ENCODE data around the gene CRADD. TPM values are rescaled to one million over a fixed set of nuclear protein-coding genes. Genes with fewer than 3 reads are reported as not detected.

The CRADD gene
- total and polyA plus RNA-seq, 10 of the 15 experiments (the other 5 are each of a cell fraction or from before 2014, with no cell fraction given): 7.6 to 15.5 (median 11.7) TPM

DNA sequence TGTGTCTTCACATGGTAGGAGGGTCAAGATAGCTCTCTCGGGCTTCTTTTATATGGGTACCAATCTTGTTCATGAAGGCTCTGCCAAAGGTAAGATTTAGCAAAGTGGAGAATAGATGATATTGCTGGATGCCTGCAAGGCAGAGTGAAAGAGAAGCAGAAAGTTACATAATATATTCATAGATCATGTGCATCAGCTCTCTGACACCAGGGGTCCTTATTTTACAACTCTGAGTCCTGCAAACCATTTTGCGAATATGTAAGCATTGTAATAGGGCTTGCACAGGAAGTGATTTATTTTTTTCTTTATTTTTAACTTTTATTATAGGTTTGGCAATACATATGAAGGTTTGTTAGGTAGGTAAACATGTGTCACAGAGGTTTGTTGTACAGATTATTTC is 31.8 kb downstream of the CRADD start:
- DNase-seq (ENCODE audit: low read depth, low spot score) (no peak), FAIRE-seq (no peak), ATAC-seq (no peak)
- H3K36me3 ChIP-seq (ENCODE audit: control insufficient read depth in 2 of 2, insufficient read depth in 2 of 2, low read length in 1 of 2): no peaks in the 10 kb centered on the region
- H3K79me2 ChIP-seq (ENCODE audit: control insufficient read depth, insufficient read depth, low read length): no peaks in the 10 kb centered on the region
- POLR2A ChIA-PET: no interaction called here
- H2AFZ ChIP-seq (ENCODE audit: control insufficient read depth, low read depth, low read length): no peak overlapping the region
- peaks cover 7% of the 10 kb centered on the region for H3K9me3 ChIP-seq (replicated peaks; ENCODE audit: control insufficient read depth, insufficient read depth, low read length)
- H3K4me3 ChIP-seq: no peak overlapping the region
- H3K27me3 ChIP-seq (replicated peaks in 1 of 2; ENCODE audit: control insufficient read depth in 2 of 2, insufficient read depth in 2 of 2, low read length in 1 of 2): no peaks in the 10 kb centered on the region
- SMC1A ChIA-PET (ENCODE audit: uncharacterized antibody, unreplicated experiment): interaction anchor here (1.7 kb wide), 1 partner anchor 124 kb away, joined by 3 read pairs; no protein-coding TSS in a partner anchor
- whole genome bisulfite sequencing (ENCODE audit: insufficient coverage, insufficient replicate concordance, low lambda C conversion rate, missing lambda C conversion rate): 88% methylated on average over 2 of the region's 2 CpGs
- no TSS peak for BruUV-seq (replicated peaks)
- in situ Hi-C loops (cut with MboI): no loop called here
- peaks cover 2% of the 10 kb centered on the region; the same call in 1 of the 2 replicates for H3K4me1 ChIP-seq (ENCODE audit: control insufficient read depth, insufficient read depth, low read length)
- RAD21 ChIA-PET (ENCODE audit: unreplicated experiment): no interaction called here
- H3K27ac ChIP-seq (ENCODE audit: control insufficient read depth, insufficient read depth): no peak overlapping the region
- TF ChIP-seq, protein P1, sequence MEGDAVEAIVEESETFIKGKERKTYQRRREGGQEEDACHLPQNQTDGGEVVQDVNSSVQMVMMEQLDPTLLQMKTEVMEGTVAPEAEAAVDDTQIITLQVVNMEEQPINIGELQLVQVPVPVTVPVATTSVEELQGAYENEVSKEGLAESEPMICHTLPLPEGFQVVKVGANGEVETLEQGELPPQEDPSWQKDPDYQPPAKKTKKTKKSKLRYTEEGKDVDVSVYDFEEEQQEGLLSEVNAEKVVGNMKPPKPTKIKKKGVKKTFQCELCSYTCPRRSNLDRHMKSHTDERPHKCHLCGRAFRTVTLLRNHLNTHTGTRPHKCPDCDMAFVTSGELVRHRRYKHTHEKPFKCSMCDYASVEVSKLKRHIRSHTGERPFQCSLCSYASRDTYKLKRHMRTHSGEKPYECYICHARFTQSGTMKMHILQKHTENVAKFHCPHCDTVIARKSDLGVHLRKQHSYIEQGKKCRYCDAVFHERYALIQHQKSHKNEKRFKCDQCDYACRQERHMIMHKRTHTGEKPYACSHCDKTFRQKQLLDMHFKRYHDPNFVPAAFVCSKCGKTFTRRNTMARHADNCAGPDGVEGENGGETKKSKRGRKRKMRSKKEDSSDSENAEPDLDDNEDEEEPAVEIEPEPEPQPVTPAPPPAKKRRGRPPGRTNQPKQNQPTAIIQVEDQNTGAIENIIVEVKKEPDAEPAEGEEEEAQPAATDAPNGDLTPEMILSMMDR (IDR thresholded peaks at IDR 0.05 in 2 of 3, conservative IDR thresholded peaks at IDR 0.05 in 1 of 3; ENCODE audit: control insufficient read depth in 2 of 3, extremely low read depth in 1 of 3, insufficient read depth in 1 of 3, low read depth in 3 of 3, low read length in 3 of 3): no peak
- TF ChIP-seq RUNX3 (IDR thresholded peaks at IDR 0.05; ENCODE audit: low read length): no peak
- TF ChIP-seq, protein P2, sequence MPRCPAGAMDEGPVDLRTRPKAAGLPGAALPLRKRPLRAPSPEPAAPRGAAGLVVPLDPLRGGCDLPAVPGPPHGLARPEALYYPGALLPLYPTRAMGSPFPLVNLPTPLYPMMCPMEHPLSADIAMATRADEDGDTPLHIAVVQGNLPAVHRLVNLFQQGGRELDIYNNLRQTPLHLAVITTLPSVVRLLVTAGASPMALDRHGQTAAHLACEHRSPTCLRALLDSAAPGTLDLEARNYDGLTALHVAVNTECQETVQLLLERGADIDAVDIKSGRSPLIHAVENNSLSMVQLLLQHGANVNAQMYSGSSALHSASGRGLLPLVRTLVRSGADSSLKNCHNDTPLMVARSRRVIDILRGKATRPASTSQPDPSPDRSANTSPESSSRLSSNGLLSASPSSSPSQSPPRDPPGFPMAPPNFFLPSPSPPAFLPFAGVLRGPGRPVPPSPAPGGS (IDR thresholded peaks at IDR 0.05; ENCODE audit: borderline replicate concordance, insufficient read depth, low read depth, low read length, poor library complexity, severe bottlenecking): no peak
- TF ChIP-seq BACH1 (IDR thresholded peaks at IDR 0.05; ENCODE audit: borderline replicate concordance): no peak
- TF ChIP-seq ZNF274 (IDR thresholded peaks at IDR 0.05; ENCODE audit: insufficient read depth, insufficient read length): no peak
- TF ChIP-seq, protein P3, sequence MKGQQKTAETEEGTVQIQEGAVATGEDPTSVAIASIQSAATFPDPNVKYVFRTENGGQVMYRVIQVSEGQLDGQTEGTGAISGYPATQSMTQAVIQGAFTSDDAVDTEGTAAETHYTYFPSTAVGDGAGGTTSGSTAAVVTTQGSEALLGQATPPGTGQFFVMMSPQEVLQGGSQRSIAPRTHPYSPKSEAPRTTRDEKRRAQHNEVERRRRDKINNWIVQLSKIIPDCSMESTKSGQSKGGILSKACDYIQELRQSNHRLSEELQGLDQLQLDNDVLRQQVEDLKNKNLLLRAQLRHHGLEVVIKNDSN (IDR thresholded peaks at IDR 0.05; ENCODE audit: borderline replicate concordance, extremely low read length, insufficient read depth, low read depth, low read length): no peak
- TF ChIP-seq, protein P4, sequence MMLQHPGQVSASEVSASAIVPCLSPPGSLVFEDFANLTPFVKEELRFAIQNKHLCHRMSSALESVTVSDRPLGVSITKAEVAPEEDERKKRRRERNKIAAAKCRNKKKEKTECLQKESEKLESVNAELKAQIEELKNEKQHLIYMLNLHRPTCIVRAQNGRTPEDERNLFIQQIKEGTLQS (IDR thresholded peaks at IDR 0.05; ENCODE audit: borderline replicate concordance, extremely low read depth, low read depth, low read length): no peak
- TF ChIP-seq SREBF2 (IDR thresholded peaks at IDR 0.05; ENCODE audit: low read length): no peak
- no peak for TF ChIP-seq MXI1 (IDR thresholded peaks at IDR 0.05; ENCODE audit: low read depth, low read length)
- no peak for TF ChIP-seq SRF (IDR thresholded peaks at IDR 0.05; ENCODE audit: low read depth in 2 of 2, low read length in 2 of 2)
- CTCF ChIA-PET: no interaction called here
- intact Hi-C loops (cut with micrococcal nuclease; ENCODE audit: unreplicated experiment): no loop called here
- no peak overlapping the region for H3K4me2 ChIP-seq (ENCODE audit: control insufficient read depth, insufficient read depth)
- no peaks in the 10 kb centered on the region for H4K20me1 ChIP-seq (ENCODE audit: control insufficient read depth, insufficient read depth)
- H3K9ac ChIP-seq (ENCODE audit: control insufficient read depth, insufficient read depth, low read length): no peak overlapping the region

All from GM12878 (cell line).